Nephron (organoid): ENCODE measurements around the gene TNK2.
"Not testable (repeated sequence)": the region's sequence is repeated elsewhere in the genome, so short reads cannot be mapped to it uniquely, and the experiment has no call there.

ENCODE experiments used
- H3K27ac Mint-ChIP-seq, 3 experiments: 2 replicates each; pipeline ENCODE4 v1.8.0; 2020; ENCODE audit warnings: mixed read lengths in 3 of 3, mild to moderate bottlenecking in 2 of 3, moderate library complexity in 1 of 3
- H3K27me3 Mint-ChIP-seq: 2 replicates; pipeline ENCODE4 v1.8.0; 2021; ENCODE audit warnings: low read depth, mild to moderate bottlenecking, moderate library complexity, mixed read lengths
- H3K36me3 Mint-ChIP-seq: 2 replicates; pipeline ENCODE4 v1.8.0; 2020; ENCODE audit warnings: low read depth, mixed read lengths
- H3K4me1 Mint-ChIP-seq: 2 replicates; pipeline ENCODE4 v1.8.0; 2020; ENCODE audit warnings: mixed read lengths
- H3K4me3 Mint-ChIP-seq, 3 experiments: 2 replicates each; pipeline ENCODE4 v1.8.0; 2020; ENCODE audit warnings: mild to moderate bottlenecking in 3 of 3, mixed read lengths in 3 of 3, moderate library complexity in 2 of 3
- H3K9me3 Mint-ChIP-seq: 2 replicates; pipeline ENCODE4 v1.8.0; 2020; ENCODE audit warnings: mixed read lengths
- TF ChIP-seq, protein P1 (sequence below), 3 experiments: fragments of 200-600 bp; sonication (generic); IDR thresholded peaks; one replicate each; pipeline ENCODE4 v1.5.0; 2021; ENCODE audit warnings: antibody characterized with exemption in 3 of 3; ENCODE audit not compliant: unreplicated experiment in 3 of 3

TNK2 gene

DNA sequence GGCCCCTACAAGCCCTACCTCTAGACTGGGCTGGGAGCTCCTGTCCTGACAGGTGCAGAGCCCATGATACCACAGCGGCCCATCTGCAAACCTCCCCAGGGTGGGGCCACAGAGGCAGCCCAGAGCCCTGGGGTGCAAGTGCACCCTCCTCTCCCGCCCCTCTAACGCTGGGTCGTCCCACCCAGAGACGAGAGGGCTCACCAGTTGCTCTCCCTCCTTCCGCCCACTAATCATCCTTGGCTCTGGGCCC is 742 bp downstream of the TNK2 start:
- H3K27ac Mint-ChIP-seq, result no peak overlapping the region
- peaks cover 31% of the 10 kb centered on the region for H3K4me1 Mint-ChIP-seq
- TF ChIP-seq, protein P1, sequence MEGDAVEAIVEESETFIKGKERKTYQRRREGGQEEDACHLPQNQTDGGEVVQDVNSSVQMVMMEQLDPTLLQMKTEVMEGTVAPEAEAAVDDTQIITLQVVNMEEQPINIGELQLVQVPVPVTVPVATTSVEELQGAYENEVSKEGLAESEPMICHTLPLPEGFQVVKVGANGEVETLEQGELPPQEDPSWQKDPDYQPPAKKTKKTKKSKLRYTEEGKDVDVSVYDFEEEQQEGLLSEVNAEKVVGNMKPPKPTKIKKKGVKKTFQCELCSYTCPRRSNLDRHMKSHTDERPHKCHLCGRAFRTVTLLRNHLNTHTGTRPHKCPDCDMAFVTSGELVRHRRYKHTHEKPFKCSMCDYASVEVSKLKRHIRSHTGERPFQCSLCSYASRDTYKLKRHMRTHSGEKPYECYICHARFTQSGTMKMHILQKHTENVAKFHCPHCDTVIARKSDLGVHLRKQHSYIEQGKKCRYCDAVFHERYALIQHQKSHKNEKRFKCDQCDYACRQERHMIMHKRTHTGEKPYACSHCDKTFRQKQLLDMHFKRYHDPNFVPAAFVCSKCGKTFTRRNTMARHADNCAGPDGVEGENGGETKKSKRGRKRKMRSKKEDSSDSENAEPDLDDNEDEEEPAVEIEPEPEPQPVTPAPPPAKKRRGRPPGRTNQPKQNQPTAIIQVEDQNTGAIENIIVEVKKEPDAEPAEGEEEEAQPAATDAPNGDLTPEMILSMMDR (IDR thresholded peaks at IDR 0.05; ENCODE audit: unreplicated experiment in 3 of 3), result no peak
- peaks cover 3% of the 10 kb centered on the region for H3K36me3 Mint-ChIP-seq
- H3K4me3 Mint-ChIP-seq, result peak overlapping the region; percentile 87 to 89 (median 87)
- no peaks in the 10 kb centered on the region for H3K9me3 Mint-ChIP-seq
- peaks cover 25% of the 10 kb centered on the region for H3K27me3 Mint-ChIP-seq

DNA sequence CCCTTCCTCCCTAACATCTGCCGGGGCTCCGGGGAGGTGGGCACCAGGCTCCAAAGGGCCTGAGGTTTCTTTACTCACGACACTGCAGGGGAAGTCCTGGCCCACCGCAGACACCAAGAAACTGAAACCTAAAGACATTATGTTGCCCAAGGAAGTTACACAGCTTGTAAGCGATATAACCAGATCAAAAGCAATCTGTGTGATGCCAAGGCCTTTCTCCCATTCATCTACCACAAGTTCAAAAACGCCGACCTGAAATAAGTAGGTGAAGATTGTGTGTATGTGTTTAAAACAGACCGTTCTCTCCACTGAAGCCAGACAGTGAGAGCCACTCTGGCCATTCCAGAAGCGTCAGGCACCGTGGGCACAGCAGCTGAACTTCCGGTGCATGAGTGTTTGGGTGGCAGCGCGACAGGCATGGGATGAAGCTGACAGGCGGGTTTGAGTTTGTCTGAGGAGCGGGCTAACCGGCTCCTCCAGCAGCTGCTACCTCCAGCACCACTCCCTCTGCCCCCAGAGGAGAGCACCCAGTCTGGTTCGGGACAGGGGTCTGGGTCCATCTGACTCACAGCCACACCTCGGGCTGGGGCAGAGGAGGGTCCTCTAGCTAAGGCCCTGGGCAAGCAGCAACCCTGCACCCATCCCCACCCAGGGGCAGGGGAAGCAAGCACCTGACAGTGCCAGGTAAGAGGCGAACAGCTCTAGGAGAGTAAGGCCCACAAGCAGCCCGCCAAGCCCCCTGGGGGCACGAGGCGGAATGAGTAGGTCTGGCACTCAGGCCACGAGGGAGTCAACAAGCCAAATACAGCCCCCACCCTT is 1.3 kb downstream of the TNK2 start:
- TF ChIP-seq, protein P1 (IDR thresholded peaks at IDR 0.05; ENCODE audit: unreplicated experiment in 3 of 3), result no peak
- H3K4me1 Mint-ChIP-seq, result peaks cover 31% of the 10 kb centered on the region
- peaks cover 25% of the 10 kb centered on the region for H3K27me3 Mint-ChIP-seq
- no peak overlapping the region for H3K27ac Mint-ChIP-seq
- H3K4me3 Mint-ChIP-seq, result peak overlapping the region; percentile 68 to 89 (median 87)
- peaks cover 3% of the 10 kb centered on the region for H3K36me3 Mint-ChIP-seq
- no peaks in the 10 kb centered on the region for H3K9me3 Mint-ChIP-seq

DNA sequence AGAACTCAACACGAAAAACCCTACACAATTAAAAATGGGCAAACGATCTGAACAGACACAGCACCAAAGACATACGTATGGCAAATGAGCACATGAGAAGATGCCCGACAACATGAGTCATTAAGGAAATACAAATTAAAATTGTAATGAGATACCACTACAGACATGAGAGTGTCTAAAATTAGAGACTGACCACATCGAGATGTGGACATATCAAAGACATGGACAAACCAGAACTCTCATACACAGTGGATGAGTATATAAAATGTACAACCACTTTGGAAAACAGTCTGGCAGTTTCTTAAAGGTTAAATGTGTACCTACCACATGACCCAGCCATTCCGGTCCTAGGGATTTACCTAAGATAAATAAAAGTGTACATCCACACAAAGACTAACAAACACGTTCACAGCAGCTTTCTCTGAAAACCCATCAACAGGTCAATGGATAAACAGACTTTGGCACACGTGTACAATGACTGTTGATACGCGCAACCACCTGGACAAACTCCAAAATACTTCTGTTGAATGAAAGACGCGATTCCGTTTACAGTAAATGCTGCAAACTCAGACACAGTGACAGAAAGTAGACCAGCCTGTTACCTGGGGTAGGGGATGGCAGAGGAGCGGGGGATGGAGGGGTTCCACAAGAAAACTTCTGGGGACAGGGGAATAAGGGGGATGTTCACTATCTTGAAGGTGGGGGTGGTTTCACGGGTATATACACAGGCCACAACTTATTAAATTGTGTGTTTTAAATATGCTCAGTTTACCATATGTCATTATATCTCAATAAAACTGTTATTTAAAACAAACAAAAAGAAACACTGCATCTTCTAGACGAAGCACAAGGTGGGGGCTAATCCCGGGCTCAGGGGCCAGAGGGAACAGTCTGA is 2.1 kb downstream of the TNK2 start:
- Mint-ChIP-seq H3K27ac (no peak overlapping the region), H3K27me3 (peaks cover 25% of the 10 kb centered on the region), H3K4me1 (peaks cover 33% of the 10 kb centered on the region), H3K9me3 (no peaks in the 10 kb centered on the region), H3K36me3 (peaks cover 3% of the 10 kb centered on the region), H3K4me3 (peak overlapping the region; percentile 68 to 87 (median 81))
- TF ChIP-seq, protein P1 (IDR thresholded peaks at IDR 0.05; ENCODE audit: unreplicated experiment in 3 of 3), result no peak

DNA sequence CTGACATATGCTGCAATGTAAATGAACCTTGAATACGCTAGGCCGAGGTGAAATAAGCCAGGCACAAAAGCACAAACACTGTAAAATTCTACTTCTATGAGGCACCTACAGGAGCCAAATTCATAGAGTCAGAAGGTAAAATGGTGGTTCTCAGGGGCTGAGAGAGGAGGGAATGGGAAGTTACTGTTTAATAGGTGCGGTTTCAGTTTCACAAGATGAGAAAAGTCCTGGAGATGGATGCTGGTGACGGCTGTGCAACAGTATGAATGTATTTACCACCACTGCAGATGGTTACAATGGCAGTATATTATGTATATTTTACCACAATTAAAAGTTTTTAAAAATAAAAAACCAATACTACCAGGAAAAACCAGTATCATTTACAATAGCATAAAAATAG is 4.0 kb downstream of the TNK2 start:
- Mint-ChIP-seq H3K36me3 (peaks cover 3% of the 10 kb centered on the region), H3K27ac (no peak overlapping the region), H3K4me3 (peak overlapping the region in 1 of 3 experiments; percentile 41), H3K4me1 (peaks cover 42% of the 10 kb centered on the region), H3K9me3 (no peaks in the 10 kb centered on the region), H3K27me3 (peaks cover 24% of the 10 kb centered on the region)
- TF ChIP-seq, protein P1 (IDR thresholded peaks at IDR 0.05; ENCODE audit: unreplicated experiment in 3 of 3), result no peak

DNA sequence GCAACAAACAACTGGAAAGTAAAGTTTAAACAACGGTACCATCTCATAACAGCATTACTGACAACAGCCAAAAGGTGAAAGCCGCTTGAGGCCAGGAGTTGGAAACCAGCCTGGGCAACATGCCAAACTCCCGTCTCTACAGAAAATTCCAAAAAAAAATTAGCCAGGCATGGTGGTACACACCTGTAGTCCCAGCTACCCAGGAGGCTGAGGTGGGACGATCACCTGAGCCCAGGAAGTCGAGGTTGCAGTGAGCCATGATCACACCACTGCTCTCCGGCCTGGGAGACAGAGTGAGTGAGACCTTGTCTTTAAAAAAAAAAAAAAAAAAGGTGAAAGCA is 4.4 kb downstream of the TNK2 start:
- Mint-ChIP-seq H3K36me3 (peaks cover 3% of the 10 kb centered on the region), H3K4me1 (peaks cover 42% of the 10 kb centered on the region), H3K9me3 (no peaks in the 10 kb centered on the region), H3K4me3 (no peak overlapping the region), H3K27ac (no peak overlapping the region), H3K27me3 (peaks cover 25% of the 10 kb centered on the region)
- TF ChIP-seq, protein P1 (IDR thresholded peaks at IDR 0.05; ENCODE audit: unreplicated experiment in 3 of 3), result no peak

DNA sequence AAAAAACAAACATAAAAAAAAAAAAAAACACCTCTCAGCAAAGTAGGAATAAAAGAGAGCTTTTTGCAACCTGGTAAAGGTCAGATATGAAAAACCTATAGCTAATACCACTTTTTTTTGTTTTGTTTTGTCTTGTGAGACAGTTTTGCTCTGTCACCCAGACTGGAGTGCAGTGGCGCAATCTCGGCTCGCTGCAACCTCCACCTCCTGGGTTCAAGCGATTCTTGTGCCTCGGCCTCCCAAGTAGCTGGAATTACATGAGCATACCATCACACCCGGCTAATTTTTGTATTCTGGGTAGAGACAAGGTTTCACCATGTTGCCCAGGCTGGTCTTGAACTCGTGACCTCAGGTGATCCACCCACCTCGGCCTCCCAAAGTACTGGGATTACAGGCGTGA is 5.7 kb downstream of the TNK2 start:
- H3K4me1 Mint-ChIP-seq, result peaks cover 43% of the 10 kb centered on the region
- not testable (repeated sequence) for H3K36me3 Mint-ChIP-seq, H3K27ac Mint-ChIP-seq, H3K4me3 Mint-ChIP-seq, H3K9me3 Mint-ChIP-seq
- peaks cover 28% of the 10 kb centered on the region for H3K27me3 Mint-ChIP-seq

DNA sequence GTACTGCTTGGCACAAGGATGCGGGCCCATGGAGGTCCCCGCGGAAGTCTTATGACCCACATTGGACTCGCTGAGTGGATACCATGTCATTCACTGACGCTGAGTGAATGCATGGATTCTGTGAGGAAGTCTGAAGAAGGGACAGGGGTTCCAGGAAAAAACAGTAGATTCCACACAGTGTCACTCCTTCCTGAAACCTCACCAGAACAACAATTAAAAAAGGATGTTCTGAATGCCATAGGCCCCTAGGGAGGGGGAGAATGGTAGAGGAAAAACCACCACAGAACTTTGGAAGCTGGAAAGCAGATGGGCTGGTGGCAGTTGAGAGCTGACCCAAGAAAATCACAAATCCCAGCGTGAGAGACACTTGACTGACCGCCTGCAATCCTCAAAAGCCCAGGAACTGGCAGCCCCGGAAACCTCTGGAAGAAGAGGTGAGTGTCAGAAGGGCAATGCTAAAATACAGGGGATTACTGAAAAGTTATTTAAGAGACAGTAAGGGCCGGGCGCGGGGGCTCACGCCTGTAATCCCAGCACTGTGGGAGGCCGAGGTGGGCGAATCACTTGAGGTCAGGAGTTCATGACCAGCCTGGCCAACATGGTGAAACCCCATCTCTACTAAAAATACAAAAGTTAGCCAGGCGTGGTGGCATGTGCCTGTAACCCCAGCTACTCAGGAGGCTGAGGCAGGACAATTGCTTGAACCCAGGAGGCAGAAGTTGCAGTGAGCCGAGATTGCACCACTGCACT is 6.3 kb downstream of the TNK2 start:
- not testable (repeated sequence) for H3K36me3 Mint-ChIP-seq, H3K4me3 Mint-ChIP-seq, H3K9me3 Mint-ChIP-seq, H3K27ac Mint-ChIP-seq
- Mint-ChIP-seq H3K4me1 (peaks cover 46% of the 10 kb centered on the region), H3K27me3 (peaks cover 26% of the 10 kb centered on the region)
